ENCODE measurements around the gene C5orf34.
"Not testable (repeated sequence)": the region's sequence is repeated elsewhere in the genome, so short reads cannot be mapped to it uniquely, and the experiment has no call there.

The C5orf34 gene

GRCh38 chr5:43515678-43516048 is 715 bp upstream of the C5orf34 start:
- no peak for TF ChIP-seq CTCF (conservative IDR thresholded peaks at IDR 0.05; ENCODE audit: low read depth, low read length)
- peak overlapping the region; percentile 74 for H3K4me3 ChIP-seq (ENCODE audit: low read depth, low read length)
- no peak for DNase-seq (ENCODE audit: low read depth)

- TF ChIP-seq CTCF (conservative IDR thresholded peaks at IDR 0.05; ENCODE audit: low read depth, low read length) = no peak
- DNase-seq (ENCODE audit: low read depth) = peak; percentile 83
- H3K4me3 ChIP-seq (ENCODE audit: low read depth, low read length) = peak overlapping the region; percentile 74
Observed at GRCh38 chr5:43514471-43514815, 505 bp downstream of the C5orf34 start.

- DNase-seq (ENCODE audit: low read depth) = peak; percentile 17
- no peak for TF ChIP-seq CTCF (conservative IDR thresholded peaks at IDR 0.05; ENCODE audit: low read depth, low read length)
- H3K4me3 ChIP-seq (ENCODE audit: low read depth, low read length) = peak overlapping the region; percentile 74
Observed at GRCh38 chr5:43514025-43514424, 923 bp downstream of the C5orf34 start.

- not testable (repeated sequence) for H3K4me3 ChIP-seq (ENCODE audit: low read depth, low read length); DNase-seq (ENCODE audit: low read depth)
Observed at GRCh38 chr5:43511062-43511461, 3.9 kb downstream of the C5orf34 start.

GRCh38 chr5:43498581-43498980 is 16.4 kb downstream of the C5orf34 start:
- no peak for TF ChIP-seq CTCF (conservative IDR thresholded peaks at IDR 0.05; ENCODE audit: low read depth, low read length)
- DNase-seq (ENCODE audit: low read depth) = no peak
- H3K4me3 ChIP-seq (ENCODE audit: low read depth, low read length) = no peak overlapping the region

GRCh38 chr5:43497311-43498104 is 17.4 kb downstream of the C5orf34 start:
- H3K4me3 ChIP-seq (ENCODE audit: low read depth, low read length) = no peak overlapping the region
- no peak for DNase-seq (ENCODE audit: low read depth)

GRCh38 chr5:43491326-43491725 is 23.6 kb downstream of the C5orf34 start:
- no peak overlapping the region for H3K4me3 ChIP-seq (ENCODE audit: low read depth, low read length)
- TF ChIP-seq CTCF (conservative IDR thresholded peaks at IDR 0.05; ENCODE audit: low read depth, low read length) = no peak
- DNase-seq (ENCODE audit: low read depth) = no peak

More at GRCh38 chr5:43497311-43498104, 17.4 kb downstream of the C5orf34 start:
- no peak for TF ChIP-seq CTCF (conservative IDR thresholded peaks at IDR 0.05; ENCODE audit: low read depth, low read length)

All from choroid plexus epithelial cell (primary cell).